ENCODE measurements around the gene PSME1.

GRCh38 chr14:24150061-24150460 lies 14.1 kb downstream of the PSME1 start:
- TF ChIP-seq MAX (IDR thresholded peaks at IDR 0.05) (no peak), CEBPB (IDR thresholded peaks at IDR 0.05) (no peak)

All from Ishikawa (cell line).